HCT116 (cell line): ENCODE data around the gene PLCH2.

ENCODE experiments used
- RAD21 ChIP-seq: IDR thresholded peaks from 2 replicates; pipeline ENCODE4 v1.6.1; 2012; ENCODE audit warnings: low read depth, mild to moderate bottlenecking
- YY1 ChIP-seq: IDR thresholded peaks from 2 replicates; pipeline ENCODE4 v1.6.1; 2011; ENCODE audit warnings: low read length, low read depth, moderate library complexity, mild to moderate bottlenecking; ENCODE audit not compliant: insufficient replicate concordance; ENCODE audit errors: extremely low read depth
- TF ChIP-seq, protein P1 (sequence below), 3 experiments: fragments of 200-600 bp in 1 of 3; sonication (generic) in 1 of 3; IDR thresholded peaks in 2 of 3; conservative IDR thresholded peaks in 1 of 3; 2 replicates each; pipeline ENCODE4 v1.5.1; 2012 to 2017; ENCODE audit warnings: low read depth in 2 of 3, low read length in 2 of 3, antibody characterized with exemption in 1 of 3, borderline replicate concordance in 1 of 3, control low read depth in 1 of 3, mild to moderate bottlenecking in 1 of 3, mixed read lengths in 1 of 3, mixed run types in 1 of 3, moderate library complexity in 1 of 3; ENCODE audit not compliant: insufficient read depth in 1 of 3

DNA sequence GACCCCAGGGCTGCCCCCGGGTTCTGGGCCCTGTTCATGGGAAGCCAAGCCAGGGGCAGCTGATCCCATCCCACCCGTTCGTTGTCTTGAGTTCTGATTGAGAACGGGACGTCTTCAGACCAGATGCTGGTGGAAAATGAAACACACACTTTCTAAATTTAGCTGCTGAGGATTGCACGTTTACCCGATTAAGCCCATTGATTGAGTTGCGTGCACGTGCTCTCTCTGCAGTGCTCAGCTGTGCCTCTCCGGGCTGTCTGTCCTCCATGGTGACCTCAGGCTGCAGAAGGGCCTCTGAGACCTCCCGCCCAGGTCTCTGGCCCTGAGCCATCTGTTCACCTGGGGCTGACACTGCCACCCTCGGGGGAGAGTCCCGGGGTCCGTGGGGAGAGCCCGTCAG, 36.7 kb upstream of the PLCH2 start:
- TF ChIP-seq YY1, result no peak
- TF ChIP-seq, protein P1, sequence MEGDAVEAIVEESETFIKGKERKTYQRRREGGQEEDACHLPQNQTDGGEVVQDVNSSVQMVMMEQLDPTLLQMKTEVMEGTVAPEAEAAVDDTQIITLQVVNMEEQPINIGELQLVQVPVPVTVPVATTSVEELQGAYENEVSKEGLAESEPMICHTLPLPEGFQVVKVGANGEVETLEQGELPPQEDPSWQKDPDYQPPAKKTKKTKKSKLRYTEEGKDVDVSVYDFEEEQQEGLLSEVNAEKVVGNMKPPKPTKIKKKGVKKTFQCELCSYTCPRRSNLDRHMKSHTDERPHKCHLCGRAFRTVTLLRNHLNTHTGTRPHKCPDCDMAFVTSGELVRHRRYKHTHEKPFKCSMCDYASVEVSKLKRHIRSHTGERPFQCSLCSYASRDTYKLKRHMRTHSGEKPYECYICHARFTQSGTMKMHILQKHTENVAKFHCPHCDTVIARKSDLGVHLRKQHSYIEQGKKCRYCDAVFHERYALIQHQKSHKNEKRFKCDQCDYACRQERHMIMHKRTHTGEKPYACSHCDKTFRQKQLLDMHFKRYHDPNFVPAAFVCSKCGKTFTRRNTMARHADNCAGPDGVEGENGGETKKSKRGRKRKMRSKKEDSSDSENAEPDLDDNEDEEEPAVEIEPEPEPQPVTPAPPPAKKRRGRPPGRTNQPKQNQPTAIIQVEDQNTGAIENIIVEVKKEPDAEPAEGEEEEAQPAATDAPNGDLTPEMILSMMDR (IDR thresholded peaks at IDR 0.05 in 2 of 3, conservative IDR thresholded peaks at IDR 0.05 in 1 of 3; ENCODE audit: borderline replicate concordance in 1 of 3, insufficient read depth in 1 of 3, low read depth in 2 of 3, low read length in 2 of 3), result no peak
- TF ChIP-seq RAD21, result no peak
